Loucy (cell line): Measurements from ENCODE around the gene POU2F3.

Source experiments
- EZH2phosphoT487 ChIP-seq: fragments of 200-600 bp; IDR thresholded peaks from 2 replicates; pipeline ENCODE4 v1.6.1; 2018; ENCODE audit warnings: antibody characterized with exemption, mild to moderate bottlenecking, moderate library complexity, borderline replicate concordance
- TF ChIP-seq, protein P1 (sequence below): fragments of 200-600 bp; sonication (generic); conservative IDR thresholded peaks from 2 replicates; pipeline ENCODE4 v1.5.1; 2014; ENCODE audit warnings: mild to moderate bottlenecking, antibody characterized with exemption, low read length

DNA sequence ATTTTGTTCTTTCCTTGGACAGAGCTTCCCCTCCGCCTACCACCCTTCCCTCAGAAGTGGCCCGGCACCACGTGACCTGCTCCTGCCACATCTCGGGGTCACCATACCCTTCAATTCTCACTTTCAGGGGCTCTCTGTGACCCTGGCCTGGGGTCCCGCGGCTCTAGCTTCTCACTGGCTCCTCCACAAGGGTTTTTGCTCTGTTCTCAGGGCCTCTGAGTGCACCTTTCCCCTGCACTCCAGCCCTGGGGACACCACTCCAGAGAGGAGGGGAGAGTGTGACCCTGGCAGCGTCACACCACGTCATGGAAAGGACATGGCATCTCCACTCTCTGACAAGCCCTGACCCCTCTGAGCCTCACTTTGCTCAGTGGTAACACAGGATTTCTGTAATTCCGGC is 17.4 kb downstream of the POU2F3 start:
- TF ChIP-seq, protein P1, sequence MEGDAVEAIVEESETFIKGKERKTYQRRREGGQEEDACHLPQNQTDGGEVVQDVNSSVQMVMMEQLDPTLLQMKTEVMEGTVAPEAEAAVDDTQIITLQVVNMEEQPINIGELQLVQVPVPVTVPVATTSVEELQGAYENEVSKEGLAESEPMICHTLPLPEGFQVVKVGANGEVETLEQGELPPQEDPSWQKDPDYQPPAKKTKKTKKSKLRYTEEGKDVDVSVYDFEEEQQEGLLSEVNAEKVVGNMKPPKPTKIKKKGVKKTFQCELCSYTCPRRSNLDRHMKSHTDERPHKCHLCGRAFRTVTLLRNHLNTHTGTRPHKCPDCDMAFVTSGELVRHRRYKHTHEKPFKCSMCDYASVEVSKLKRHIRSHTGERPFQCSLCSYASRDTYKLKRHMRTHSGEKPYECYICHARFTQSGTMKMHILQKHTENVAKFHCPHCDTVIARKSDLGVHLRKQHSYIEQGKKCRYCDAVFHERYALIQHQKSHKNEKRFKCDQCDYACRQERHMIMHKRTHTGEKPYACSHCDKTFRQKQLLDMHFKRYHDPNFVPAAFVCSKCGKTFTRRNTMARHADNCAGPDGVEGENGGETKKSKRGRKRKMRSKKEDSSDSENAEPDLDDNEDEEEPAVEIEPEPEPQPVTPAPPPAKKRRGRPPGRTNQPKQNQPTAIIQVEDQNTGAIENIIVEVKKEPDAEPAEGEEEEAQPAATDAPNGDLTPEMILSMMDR, result no peak
- TF ChIP-seq EZH2phosphoT487, result no peak
